HG03432 (cell line): Measurements from ENCODE around the gene METTL2B.
"Not testable (repeated sequence)": the region's sequence is repeated elsewhere in the genome, so short reads cannot be mapped to it uniquely, and the experiment has no call there.

Experiments used
- ATAC-seq: cut with Tn5 transposase; IDR thresholded peaks from one replicate; pipeline ENCODE4 v1.9.1; 2021; ENCODE audit warnings: mild to moderate bottlenecking, moderate library complexity; ENCODE audit not compliant: unreplicated experiment

METTL2B gene

GRCh38 chr7:128454808-128455542, 21.6 kb upstream of the METTL2B start:
- no peak for ATAC-seq

GRCh38 chr7:128455543-128456254, 20.8 kb upstream of the METTL2B start, which contains the start of gene HILPDA:
Gene HILPDA (plus strand): TSS chr7:128455878. CDS start chr7:128457269, 1,391 bp downstream.
- peak; percentile 89 for ATAC-seq

- no peak for ATAC-seq
These were observed 20.3 kb upstream of the METTL2B start for GRCh38 chr7:128456255-128456725.

GRCh38 chr7:128457385-128457784, 19.2 kb upstream of the METTL2B start:
- not testable (repeated sequence) for ATAC-seq

- peak; percentile 29 for ATAC-seq
These were observed 17.6 kb upstream of the METTL2B start for GRCh38 chr7:128458956-128459355.

GRCh38 chr7:128459394-128459878, 17.1 kb upstream of the METTL2B start:
- peak; percentile 36 for ATAC-seq

GRCh38 chr7:128462460-128462859, 14.1 kb upstream of the METTL2B start:
- ATAC-seq, result no peak

GRCh38 chr7:128463345-128463744, 13.2 kb upstream of the METTL2B start:
- not testable (repeated sequence) for ATAC-seq

- ATAC-seq, result not testable (repeated sequence)
These were observed 12.6 kb upstream of the METTL2B start for GRCh38 chr7:128463933-128464332.

- not testable (repeated sequence) for ATAC-seq
These were observed 9.7 kb upstream of the METTL2B start for GRCh38 chr7:128466871-128467270.

GRCh38 chr7:128477336-128477690, 765 bp downstream of the METTL2B start:
- ATAC-seq, result not testable (repeated sequence)

- not testable (repeated sequence) for ATAC-seq
These were observed 2.5 kb downstream of the METTL2B start for GRCh38 chr7:128479082-128479481.

- ATAC-seq, result not testable (repeated sequence)
These were observed 11.6 kb downstream of the METTL2B start for GRCh38 chr7:128488134-128488533.

GRCh38 chr7:128497405-128497804, 20.9 kb downstream of the METTL2B start:
- ATAC-seq, result no peak

- not testable (repeated sequence) for ATAC-seq
These were observed 28.9 kb downstream of the METTL2B start for GRCh38 chr7:128505416-128505815.

- not testable (repeated sequence) for ATAC-seq
These were observed 30.3 kb downstream of the METTL2B start for GRCh38 chr7:128506819-128507218.

GRCh38 chr7:128507321-128507993, 30.9 kb downstream of the METTL2B start:
- ATAC-seq, result not testable (repeated sequence)

GRCh38 chr7:128511692-128512091, 35.1 kb downstream of the METTL2B start:
- not testable (repeated sequence) for ATAC-seq

GRCh38 chr7:128515232-128515631, 38.7 kb downstream of the METTL2B start:
- not testable (repeated sequence) for ATAC-seq

- ATAC-seq, result not testable (repeated sequence)
These were observed 40.5 kb downstream of the METTL2B start for GRCh38 chr7:128517023-128517422.
